Measurements from ENCODE around the gene PCBD2. TPM values are rescaled to one million over a fixed set of nuclear protein-coding genes. Genes with fewer than 3 reads are reported as not detected.
"Not testable (repeated sequence)": the region's sequence is repeated elsewhere in the genome, so short reads cannot be mapped to it uniquely, and the experiment has no call there.

Gene PCBD2
- total and polyA plus RNA-seq, 2 experiments from 2014 or later, result 5.8 to 10.1 TPM

DNA sequence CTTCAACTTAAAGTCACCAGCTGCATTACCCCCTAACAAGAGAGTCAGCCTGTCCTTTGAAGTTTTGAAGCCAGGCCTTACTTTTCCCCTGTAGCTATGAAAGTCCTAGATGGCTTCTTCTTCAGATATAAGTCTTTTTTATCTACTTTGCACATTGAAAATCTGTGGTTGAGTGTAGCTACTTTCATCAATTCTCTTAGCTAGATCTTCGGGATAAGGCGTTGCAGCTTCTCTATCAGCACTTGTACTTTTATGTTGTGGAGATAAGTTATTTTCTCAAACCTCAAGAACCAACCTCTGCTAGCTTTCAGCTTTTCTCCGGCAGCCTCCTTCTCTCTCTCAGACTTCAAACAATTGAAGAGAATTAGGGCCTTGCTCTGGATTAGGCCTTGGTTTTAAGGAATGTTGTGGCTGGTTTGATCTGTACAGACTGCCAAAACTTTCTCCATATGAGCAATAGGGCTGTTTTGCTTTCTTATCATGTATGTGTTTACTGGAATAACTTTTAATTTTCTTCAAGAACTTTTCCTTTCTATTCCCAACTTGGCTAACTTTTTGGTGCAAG lies 84.4 kb downstream of the PCBD2 start:
- DNase-seq, result peak; percentile 4
- WGBS, 2 experiments (ENCODE audit: low coverage in 1 of 2, low lambda C conversion rate in 2 of 2, missing lambda C conversion rate in 2 of 2), result 54 to 61% methylated on average over 3 of the region's 3 CpGs
- H3K27ac ChIP-seq, result no peak overlapping the region

DNA sequence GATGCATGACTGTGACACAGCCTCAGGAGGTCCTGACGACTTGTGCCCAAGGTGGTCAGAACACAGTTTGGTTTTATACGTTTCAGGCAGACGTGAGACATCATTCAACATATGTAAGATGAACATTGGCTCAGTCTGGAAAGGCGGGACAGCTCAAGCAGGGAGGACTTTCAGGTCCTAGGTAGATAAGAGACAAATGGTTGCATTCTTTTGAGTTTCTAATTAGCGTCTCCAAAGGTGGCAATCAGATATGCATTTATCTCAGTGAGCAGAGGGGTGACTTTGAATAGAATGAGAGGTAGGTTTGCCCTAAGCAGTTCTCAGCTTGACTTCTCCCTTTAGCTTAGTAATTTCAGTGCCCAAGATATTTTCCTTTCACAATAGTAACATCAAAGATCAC lies 85.3 kb downstream of the PCBD2 start:
- H3K36me3 ChIP-seq (ENCODE audit: low read depth); H4K20me1 ChIP-seq (ENCODE audit: insufficient read depth); H2AFZ ChIP-seq; H3K4me3 ChIP-seq; DNase-seq; H3K9me3 ChIP-seq (ENCODE audit: low read depth); H3K27me3 ChIP-seq (replicated peaks; ENCODE audit: insufficient read depth); H3F3A ChIP-seq (ENCODE audit: insufficient read depth); H3K27ac ChIP-seq; H3K9me2 ChIP-seq (ENCODE audit: insufficient read depth); H3K4me2 ChIP-seq (ENCODE audit: unreplicated experiment); H3K4me1 ChIP-seq (ENCODE audit: insufficient read depth); H3K79me2 ChIP-seq (ENCODE audit: insufficient read depth); in situ Hi-C loops (cut with MboI); H3K9ac ChIP-seq: not testable (repeated sequence)
- WGBS, 2 experiments (ENCODE audit: low coverage in 1 of 2, low lambda C conversion rate in 2 of 2, missing lambda C conversion rate in 2 of 2), result 70 to 75% methylated on average over 5 of the region's 5 CpGs

More for the DNA sequence above, 84.4 kb downstream of the PCBD2 start:
- Histone ChIP-seq H3K36me3 (ENCODE audit: low read depth) (no peaks in the 10 kb centered on the region), H3K9me2 (ENCODE audit: insufficient read depth) (no peaks in the 10 kb centered on the region), H3K4me1 (ENCODE audit: insufficient read depth) (no peaks in the 10 kb centered on the region), H3K79me2 (ENCODE audit: insufficient read depth) (no peaks in the 10 kb centered on the region), H4K20me1 (ENCODE audit: insufficient read depth) (no peaks in the 10 kb centered on the region), H3K9ac (no peak overlapping the region), H3K9me3 (ENCODE audit: low read depth) (no peaks in the 10 kb centered on the region), H3K4me2 (ENCODE audit: unreplicated experiment) (no peak overlapping the region), H3K27me3 (replicated peaks; ENCODE audit: insufficient read depth) (peaks cover 3% of the 10 kb centered on the region), H3F3A (ENCODE audit: insufficient read depth) (no peaks in the 10 kb centered on the region), H3K4me3 (no peak overlapping the region), H2AFZ (no peak overlapping the region)
- TF ChIP-seq EZH2phosphoT487 (IDR thresholded peaks at IDR 0.05; ENCODE audit: insufficient read depth, low read depth), result no peak
- TF ChIP-seq EZH2 (IDR thresholded peaks at IDR 0.05; ENCODE audit: insufficient read depth, poor library complexity, severe bottlenecking), result no peak
- in situ Hi-C loops (cut with MboI), result no loop called here

DNA sequence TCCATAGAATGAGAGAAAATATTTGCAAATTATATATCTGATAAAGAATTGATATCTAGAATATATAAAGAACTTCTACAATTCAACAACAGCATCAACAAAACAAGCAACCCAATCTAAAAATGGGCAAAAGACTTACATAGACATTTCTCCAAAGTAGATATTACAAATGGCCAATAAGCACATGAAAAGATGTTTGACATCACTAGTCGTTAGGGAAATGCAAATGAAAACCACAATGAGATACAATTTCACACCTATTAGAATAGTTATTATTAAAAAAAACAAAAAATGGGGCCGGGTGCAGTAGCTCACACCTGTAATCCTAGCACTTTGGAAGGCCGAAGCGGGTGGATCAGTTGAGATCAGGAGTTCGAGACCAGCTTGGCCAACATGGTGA lies 87.2 kb downstream of the PCBD2 start:
- H3K4me1 ChIP-seq (ENCODE audit: insufficient read depth), result no peaks in the 10 kb centered on the region
- H3K9me2 ChIP-seq (ENCODE audit: insufficient read depth), result no peaks in the 10 kb centered on the region
- in situ Hi-C loops (cut with MboI), result no loop called here
- no peaks in the 10 kb centered on the region for H3K9me3 ChIP-seq (ENCODE audit: low read depth)
- no peak overlapping the region for H3K9ac ChIP-seq
- H3K4me2 ChIP-seq (ENCODE audit: unreplicated experiment), result no peak overlapping the region
- H4K20me1 ChIP-seq (ENCODE audit: insufficient read depth), result no peaks in the 10 kb centered on the region
- no peak for DNase-seq
- H3K4me3 ChIP-seq, result no peak overlapping the region
- no peak for TF ChIP-seq EZH2phosphoT487 (IDR thresholded peaks at IDR 0.05; ENCODE audit: insufficient read depth, low read depth)
- no peak for TF ChIP-seq EZH2 (IDR thresholded peaks at IDR 0.05; ENCODE audit: insufficient read depth, poor library complexity, severe bottlenecking)
- H3K79me2 ChIP-seq (ENCODE audit: insufficient read depth), result no peaks in the 10 kb centered on the region
- H2AFZ ChIP-seq, result no peak overlapping the region
- WGBS, 2 experiments (ENCODE audit: low coverage in 1 of 2, low lambda C conversion rate in 2 of 2, missing lambda C conversion rate in 2 of 2), result 67 to 77% methylated on average over 5 of the region's 5 CpGs
- H3K27ac ChIP-seq, result no peak overlapping the region
- no peaks in the 10 kb centered on the region for H3F3A ChIP-seq (ENCODE audit: insufficient read depth)
- no peaks in the 10 kb centered on the region for H3K36me3 ChIP-seq (ENCODE audit: low read depth)
- H3K27me3 ChIP-seq (replicated peaks; ENCODE audit: insufficient read depth), result peaks cover 8% of the 10 kb centered on the region

DNA sequence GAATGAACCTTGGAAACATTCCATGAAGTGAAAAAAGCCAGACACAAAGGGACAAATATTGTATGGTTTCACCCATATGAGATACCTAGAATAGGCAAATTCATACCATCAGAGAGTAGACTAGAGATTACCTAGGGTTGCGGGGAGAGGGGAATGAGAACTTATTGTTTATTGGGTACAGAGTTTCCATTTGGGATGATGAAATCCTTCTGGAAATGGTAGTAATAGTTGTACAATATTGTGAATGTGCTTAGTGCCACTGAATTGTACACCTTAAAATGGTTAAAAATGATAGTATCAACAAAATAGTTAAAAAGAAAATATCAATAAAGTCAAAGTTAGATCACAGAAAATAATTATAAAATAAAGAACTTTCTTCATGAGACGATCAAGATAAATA lies 88.2 kb downstream of the PCBD2 start:
- H2AFZ ChIP-seq, result no peak overlapping the region
- WGBS, 2 experiments (ENCODE audit: low coverage in 1 of 2, low lambda C conversion rate in 2 of 2, missing lambda C conversion rate in 2 of 2), result 84 to 85% methylated on average over 2 of the region's 2 CpGs
- H3K4me2 ChIP-seq (ENCODE audit: unreplicated experiment), result no peak overlapping the region
- in situ Hi-C loops (cut with MboI), result no loop called here
- H3K9ac ChIP-seq, result no peak overlapping the region
- H4K20me1 ChIP-seq (ENCODE audit: insufficient read depth), result no peaks in the 10 kb centered on the region
- no peak overlapping the region for H3K4me3 ChIP-seq
- peaks cover 8% of the 10 kb centered on the region for H3K27me3 ChIP-seq (replicated peaks; ENCODE audit: insufficient read depth)
- H3F3A ChIP-seq (ENCODE audit: insufficient read depth), result no peaks in the 10 kb centered on the region
- TF ChIP-seq EZH2phosphoT487 (IDR thresholded peaks at IDR 0.05; ENCODE audit: insufficient read depth, low read depth) (no peak), EZH2 (IDR thresholded peaks at IDR 0.05; ENCODE audit: insufficient read depth, poor library complexity, severe bottlenecking) (no peak)
- no peaks in the 10 kb centered on the region for H3K4me1 ChIP-seq (ENCODE audit: insufficient read depth)
- H3K9me2 ChIP-seq (ENCODE audit: insufficient read depth), result no peaks in the 10 kb centered on the region
- no peak overlapping the region for H3K27ac ChIP-seq
- DNase-seq, result no peak
- H3K9me3 ChIP-seq (ENCODE audit: low read depth), result no peaks in the 10 kb centered on the region
- H3K36me3 ChIP-seq (ENCODE audit: low read depth), result no peaks in the 10 kb centered on the region
- no peaks in the 10 kb centered on the region for H3K79me2 ChIP-seq (ENCODE audit: insufficient read depth)

DNA sequence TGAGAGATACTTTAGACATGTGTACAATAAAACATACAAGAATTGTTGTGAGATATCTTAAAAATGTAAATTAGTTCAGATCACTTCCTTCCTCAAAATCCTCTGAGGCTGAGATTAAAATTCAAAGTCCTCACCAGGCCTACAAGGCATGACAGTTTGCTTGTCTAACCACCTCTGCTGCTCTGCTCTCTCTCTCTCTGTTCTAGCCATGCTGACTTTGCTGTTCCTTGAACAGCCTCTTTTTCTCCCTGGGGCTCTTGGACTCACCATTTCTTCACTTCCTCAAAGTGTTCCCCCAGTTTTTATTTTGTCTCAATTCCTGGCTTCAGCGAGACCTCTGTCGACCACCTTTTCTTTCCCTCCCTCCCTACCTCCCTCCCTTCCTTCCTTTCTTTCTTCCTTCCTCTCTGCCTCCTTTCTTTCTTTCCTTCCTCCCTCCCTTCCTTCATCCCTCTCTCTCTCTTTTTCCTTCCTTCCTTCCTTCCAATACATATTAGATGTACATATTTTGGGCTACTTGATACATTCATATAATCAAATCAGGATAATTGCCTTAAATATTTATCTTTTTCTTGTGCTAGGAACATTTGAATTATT lies 89.7 kb downstream of the PCBD2 start:
- H3K4me2 ChIP-seq (ENCODE audit: unreplicated experiment), result no peak overlapping the region
- no peak overlapping the region for H2AFZ ChIP-seq
- no peak for TF ChIP-seq EZH2 (IDR thresholded peaks at IDR 0.05; ENCODE audit: insufficient read depth, poor library complexity, severe bottlenecking)
- TF ChIP-seq EZH2phosphoT487 (IDR thresholded peaks at IDR 0.05; ENCODE audit: insufficient read depth, low read depth), result no peak
- no peaks in the 10 kb centered on the region for H3K9me3 ChIP-seq (ENCODE audit: low read depth)
- H4K20me1 ChIP-seq (ENCODE audit: insufficient read depth), result no peaks in the 10 kb centered on the region
- 62 to 83% methylated on average over 2 of the region's 2 CpGs for WGBS, 2 experiments (ENCODE audit: low coverage in 1 of 2, low lambda C conversion rate in 2 of 2, missing lambda C conversion rate in 2 of 2)
- no peaks in the 10 kb centered on the region for H3K79me2 ChIP-seq (ENCODE audit: insufficient read depth)
- H3K9me2 ChIP-seq (ENCODE audit: insufficient read depth), result no peaks in the 10 kb centered on the region
- H3K9ac ChIP-seq, result no peak overlapping the region
- H3K4me1 ChIP-seq (ENCODE audit: insufficient read depth), result no peaks in the 10 kb centered on the region
- H3F3A ChIP-seq (ENCODE audit: insufficient read depth), result no peaks in the 10 kb centered on the region
- H3K27me3 ChIP-seq (replicated peaks; ENCODE audit: insufficient read depth), result peaks cover 5% of the 10 kb centered on the region
- no peak for DNase-seq
- H3K27ac ChIP-seq, result no peak overlapping the region
- H3K4me3 ChIP-seq, result no peak overlapping the region
- in situ Hi-C loops (cut with MboI), result no loop called here
- no peaks in the 10 kb centered on the region for H3K36me3 ChIP-seq (ENCODE audit: low read depth)
